PC-3 (cell line): ENCODE measurements around the gene NDUFB10. TPM values are rescaled to one million over a fixed set of nuclear protein-coding genes. Genes with fewer than 3 reads are reported as not detected.

Experiments
- ATAC-seq: fragments of 200-7000 bp; cut with Tn5 transposase; 2 replicates; pipeline ENCODE4 v1.9.1; 2020; ENCODE audit warnings: mild to moderate bottlenecking, moderate library complexity
- BruUV-seq: library from RNA; stranded (reverse); fragments of 400-500 nt; replicated peaks from 2 replicates; lab custom pipeline; 2021; lab: Mats Ljungman, UMichigan
- CTCF ChIA-PET: fragments of 300-600 bp; sonication (Branson Sonifier 250); formaldehyde crosslinking; loops from one replicate; lab custom pipeline; 2022; ENCODE audit warnings: antibody characterized with exemption; lab: Charles Lee
- POLR2A ChIA-PET: fragments of 300-600 bp; sonication (Branson Sonifier 250); formaldehyde crosslinking; loops from one replicate; lab custom pipeline; 2022; ENCODE audit warnings: antibody characterized with exemption; ENCODE audit not compliant: unreplicated experiment; lab: Charles Lee
- DNase-seq: peaks from one replicate; pipeline ENCODE4 v3.0.0-alpha.2; 2015
- H2AFZ ChIP-seq: fragments of 300-600 bp; sonication (generic); 2 replicates; pipeline ENCODE4 v1.6.0; 2016; ENCODE audit warnings: antibody characterized with exemption, low read length
- H3F3A ChIP-seq: fragments of 300-600 bp; sonication (generic); one replicate; pipeline ENCODE4 v1.6.0; 2017; ENCODE audit warnings: antibody characterized with exemption, low read length, control low read depth, mild to moderate bottlenecking; ENCODE audit not compliant: unreplicated experiment
- H3K27ac ChIP-seq: fragments of 300-600 bp; sonication (generic); 2 replicates; pipeline ENCODE4 v1.5.1; 2016; ENCODE audit warnings: mild to moderate bottlenecking, low read length
- H3K27me3 ChIP-seq: fragments of 300-600 bp; sonication (generic); 2 replicates; pipeline ENCODE4 v1.6.1; 2016; ENCODE audit warnings: low read length, mixed read lengths
- H3K36me3 ChIP-seq: fragments of 300-600 bp; sonication (generic); 2 replicates; pipeline ENCODE4 v1.6.1; 2016; ENCODE audit warnings: low read depth, mixed run types, low read length, mixed read lengths
- H3K4me1 ChIP-seq: fragments of 300-600 bp; sonication (generic); 2 replicates; pipeline ENCODE4 v1.5.1; 2016; ENCODE audit warnings: low read length; ENCODE audit not compliant: insufficient read depth
- H3K4me2 ChIP-seq: fragments of 300-600 bp; sonication (generic); 2 replicates; pipeline ENCODE4 v1.6.0; 2016; ENCODE audit warnings: low read length
- H3K4me3 ChIP-seq: fragments of 300-600 bp; sonication (generic); 2 replicates; pipeline ENCODE4 v1.5.1; 2016; ENCODE audit warnings: mild to moderate bottlenecking, low read length, mixed read lengths
- H3K79me2 ChIP-seq: fragments of 300-600 bp; sonication (generic); 2 replicates; pipeline ENCODE4 v1.6.1; 2017; ENCODE audit warnings: low read length, mixed read lengths
- H3K9ac ChIP-seq: fragments of 300-600 bp; sonication (generic); 2 replicates; pipeline ENCODE4 v1.6.0; 2016; ENCODE audit warnings: mild to moderate bottlenecking, low read length
- H3K9me2 ChIP-seq: fragments of 300-600 bp; sonication (generic); replicated peaks from 2 replicates; pipeline ENCODE4 v1.6.1; 2016; ENCODE audit warnings: mixed run types, low read length, mixed read lengths
- H3K9me3 ChIP-seq: fragments of 300-600 bp; sonication (generic); 2 replicates; pipeline ENCODE4 v1.6.1; 2016; ENCODE audit warnings: low read length, mixed read lengths
- H4K20me1 ChIP-seq: fragments of 300-600 bp; sonication (generic); 2 replicates; pipeline ENCODE4 v1.6.1; 2016; ENCODE audit warnings: low read length, mixed read lengths
- EZH2 ChIP-seq: fragments of 300-600 bp; sonication (generic); IDR thresholded peaks from one replicate; pipeline ENCODE4 v1.6.1; 2017; ENCODE audit warnings: antibody characterized with exemption, mild to moderate bottlenecking, low read length; ENCODE audit not compliant: unreplicated experiment
- EZH2phosphoT487 ChIP-seq: fragments of 300-600 bp; sonication (generic); IDR thresholded peaks from 2 replicates; pipeline ENCODE4 v1.6.1; 2018; ENCODE audit warnings: mild to moderate bottlenecking, antibody characterized with exemption, low read length, borderline replicate concordance
- intact Hi-C: fragments of 100-400 bp; cut with micrococcal nuclease; formaldehyde crosslinking; loops from 2 replicates; pipeline ENCODE4 v1.9.0; 2023
- total RNA-seq: library from RNA; depleted of rRNA; stranded (reverse); fragments of >200 nt; gene quantifications from 2 replicates; pipeline ENCODE4 v1.2.3, GENCODE V29; 2014
- TF ChIP-seq, protein P1 (sequence below): fragments of 300-600 bp; sonication (generic); conservative IDR thresholded peaks from 2 replicates; pipeline ENCODE4 v1.5.1; 2017; ENCODE audit warnings: antibody characterized with exemption, low read depth, mild to moderate bottlenecking, low read length

NDUFB10 gene
- total RNA-seq, 1 experiment from 2014 or later, result 530 TPM

DNA sequence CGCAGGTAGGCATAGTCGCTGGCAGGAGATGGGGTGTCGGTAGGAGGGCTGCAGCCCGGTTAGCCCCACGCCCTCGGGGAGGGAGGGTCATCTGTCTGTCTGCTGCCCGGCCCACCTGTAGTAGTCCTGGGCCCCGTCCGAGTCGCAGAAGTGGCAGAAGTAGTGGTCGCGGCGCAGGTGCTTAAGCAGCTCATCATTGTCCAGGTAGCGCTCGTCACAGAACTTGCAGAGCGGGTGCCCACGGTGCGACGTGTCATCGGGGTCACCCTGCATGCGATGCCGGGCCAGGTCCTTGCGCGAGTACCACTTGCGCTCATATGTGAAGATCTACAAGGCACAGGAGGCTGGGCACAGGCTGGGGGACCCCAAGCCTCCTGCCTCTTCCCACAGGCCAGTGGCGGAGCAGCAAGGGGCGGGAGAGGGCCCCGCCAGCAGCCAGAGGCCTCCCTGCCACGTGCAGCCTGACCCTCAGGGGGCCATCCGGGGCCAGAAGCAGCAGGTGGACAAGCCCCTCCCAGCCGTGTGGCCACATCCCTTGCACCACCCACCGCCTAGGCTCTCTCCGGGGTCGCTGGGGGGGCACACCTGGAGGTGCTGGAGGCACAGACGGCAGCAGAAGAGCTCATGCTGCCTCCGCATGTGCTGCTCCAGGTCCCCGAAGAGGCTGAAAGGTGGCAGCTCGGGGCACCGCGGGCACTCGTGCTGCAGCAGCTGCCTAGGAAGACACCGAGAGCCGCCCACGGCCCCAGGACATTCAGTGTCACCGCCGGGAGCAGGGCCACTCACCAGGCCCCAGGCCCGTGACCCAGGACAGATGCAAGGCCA lies 43.3 kb downstream of the NDUFB10 start:
- ChIA-PET POLR2A (no interaction called here), CTCF (no interaction called here)
- BruUV-seq, result no TSS peak
- DNase-seq, result no peak
- no peaks in the 10 kb centered on the region for H3K9me2 ChIP-seq
- intact Hi-C loops, result no loop called here
- ATAC-seq, result no peak
- no peak overlapping the region for H3K27ac ChIP-seq
- H4K20me1 ChIP-seq, result peaks cover 30% of the 10 kb centered on the region
- no peaks in the 10 kb centered on the region for H3F3A ChIP-seq
- H3K79me2 ChIP-seq, result peaks cover 46% of the 10 kb centered on the region
- no peaks in the 10 kb centered on the region for H3K27me3 ChIP-seq
- no peak overlapping the region for H3K4me3 ChIP-seq
- peaks cover 6% of the 10 kb centered on the region; the same call in 1 of the 2 replicates for H3K36me3 ChIP-seq
- no peak for TF ChIP-seq EZH2
- no peak overlapping the region for H2AFZ ChIP-seq
- H3K9me3 ChIP-seq, result no peaks in the 10 kb centered on the region
- H3K4me1 ChIP-seq, result peaks cover 9% of the 10 kb centered on the region
- no peak overlapping the region for H3K9ac ChIP-seq
- H3K4me2 ChIP-seq, result no peak overlapping the region

DNA sequence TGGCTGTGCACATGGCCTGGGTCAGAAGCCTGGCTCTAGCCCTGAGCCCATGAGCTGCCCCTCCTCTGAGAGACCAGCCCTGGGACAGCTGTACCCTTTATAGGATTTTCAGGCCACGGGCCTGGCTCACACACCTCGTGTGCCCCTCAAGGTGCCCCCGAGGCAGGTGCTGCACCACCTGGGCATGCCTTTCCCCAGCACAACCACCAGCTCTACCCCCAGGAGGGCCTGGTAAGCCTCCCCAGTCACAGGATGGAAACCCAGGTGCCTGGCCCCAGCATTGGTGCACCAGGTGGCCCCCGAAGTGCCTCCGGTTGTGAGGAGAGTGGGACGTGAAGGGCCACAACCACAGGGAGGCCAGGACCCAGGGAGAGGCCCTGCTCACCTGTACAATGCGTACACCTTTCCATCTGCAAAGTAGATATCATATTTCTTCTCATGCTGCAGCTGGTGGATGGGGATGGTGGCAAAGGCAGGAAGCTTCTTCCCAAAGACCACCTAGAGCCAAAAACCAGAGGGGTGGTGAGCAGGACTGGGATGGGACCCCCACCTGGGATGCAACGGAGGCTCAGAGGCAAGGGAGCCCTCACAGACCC lies 44.0 kb downstream of the NDUFB10 start:
- intact Hi-C loops, result no loop called here
- CTCF ChIA-PET, result interaction anchor here (1.0 kb wide), 1 partner anchor 18 kb away, joined by 3 read pairs; no protein-coding TSS in a partner anchor
- no peak overlapping the region for H3K4me2 ChIP-seq

DNA sequence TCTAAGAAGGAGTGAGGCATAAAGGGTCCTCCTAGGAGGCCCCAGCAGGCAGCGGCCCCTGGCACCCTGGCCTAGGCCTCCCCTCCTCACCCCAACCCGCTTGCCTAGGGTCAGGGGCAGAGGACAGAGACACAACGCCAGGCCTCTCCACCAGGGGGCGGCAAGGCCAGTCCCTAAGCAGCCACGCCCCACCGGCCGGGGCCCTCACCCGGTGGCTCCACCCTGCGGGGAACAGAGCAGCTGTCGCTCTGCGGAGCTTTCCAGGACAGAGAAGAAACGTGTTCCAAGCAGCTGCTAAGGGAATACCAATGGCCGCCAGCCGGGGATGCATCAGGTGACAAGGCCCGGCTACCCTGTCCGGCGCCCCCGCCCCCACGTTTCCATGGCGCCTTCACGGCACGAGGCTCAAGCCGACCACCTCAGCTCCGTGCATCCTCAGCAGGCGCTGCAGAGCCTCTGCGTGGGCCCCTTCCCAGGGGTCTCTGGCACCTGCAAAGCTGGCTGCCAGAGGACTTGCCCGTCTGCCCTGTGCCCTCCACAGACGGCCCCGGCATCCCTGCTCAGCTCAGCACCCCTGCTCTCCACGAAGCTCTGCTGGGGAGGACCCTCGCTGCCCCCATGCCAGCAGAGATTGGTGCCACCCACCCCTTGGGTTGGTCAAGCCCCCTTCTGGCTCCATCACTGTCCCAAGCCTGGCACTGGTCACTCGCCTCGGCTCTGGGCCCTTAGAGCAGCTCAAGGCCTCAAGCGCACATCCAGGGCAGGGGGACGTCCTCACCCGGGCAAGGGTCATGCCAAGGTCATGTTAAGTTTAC lies 44.7 kb downstream of the NDUFB10 start:
- Histone ChIP-seq H3K79me2 (peaks cover 60% of the 10 kb centered on the region), H3K9me2 (no peaks in the 10 kb centered on the region), H3F3A (no peaks in the 10 kb centered on the region), H3K27me3 (no peaks in the 10 kb centered on the region), H3K27ac (no peak overlapping the region), H4K20me1 (peaks cover 33% of the 10 kb centered on the region), H3K36me3 (peaks cover 6% of the 10 kb centered on the region; the same call in 1 of the 2 replicates), H3K4me3 (no peak overlapping the region), H3K4me1 (peaks cover 16% of the 10 kb centered on the region), H2AFZ (no peak overlapping the region), H3K4me2 (no peak overlapping the region), H3K9ac (no peak overlapping the region), H3K9me3 (no peaks in the 10 kb centered on the region)
- ATAC-seq (peak; percentile 65), DNase-seq (peak; percentile 80)
- intact Hi-C loops, result no loop called here
- BruUV-seq, result no TSS peak
- TF ChIP-seq EZH2phosphoT487, result no peak
- TF ChIP-seq, protein P1, sequence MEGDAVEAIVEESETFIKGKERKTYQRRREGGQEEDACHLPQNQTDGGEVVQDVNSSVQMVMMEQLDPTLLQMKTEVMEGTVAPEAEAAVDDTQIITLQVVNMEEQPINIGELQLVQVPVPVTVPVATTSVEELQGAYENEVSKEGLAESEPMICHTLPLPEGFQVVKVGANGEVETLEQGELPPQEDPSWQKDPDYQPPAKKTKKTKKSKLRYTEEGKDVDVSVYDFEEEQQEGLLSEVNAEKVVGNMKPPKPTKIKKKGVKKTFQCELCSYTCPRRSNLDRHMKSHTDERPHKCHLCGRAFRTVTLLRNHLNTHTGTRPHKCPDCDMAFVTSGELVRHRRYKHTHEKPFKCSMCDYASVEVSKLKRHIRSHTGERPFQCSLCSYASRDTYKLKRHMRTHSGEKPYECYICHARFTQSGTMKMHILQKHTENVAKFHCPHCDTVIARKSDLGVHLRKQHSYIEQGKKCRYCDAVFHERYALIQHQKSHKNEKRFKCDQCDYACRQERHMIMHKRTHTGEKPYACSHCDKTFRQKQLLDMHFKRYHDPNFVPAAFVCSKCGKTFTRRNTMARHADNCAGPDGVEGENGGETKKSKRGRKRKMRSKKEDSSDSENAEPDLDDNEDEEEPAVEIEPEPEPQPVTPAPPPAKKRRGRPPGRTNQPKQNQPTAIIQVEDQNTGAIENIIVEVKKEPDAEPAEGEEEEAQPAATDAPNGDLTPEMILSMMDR, result peak; percentile 82
- CTCF ChIA-PET, result interaction anchor here (0.6 to 1.0 kb wide), 4 partner anchors 9 to 136 kb away, joined by 3 to 4 read pairs (median 3); partner anchors contain the start of gene NHERF2
- POLR2A ChIA-PET, result no interaction called here

More for the DNA sequence above, 44.0 kb downstream of the NDUFB10 start:
- ATAC-seq (no peak), DNase-seq (no peak)
- no peak overlapping the region for H2AFZ ChIP-seq
- peaks cover 6% of the 10 kb centered on the region; the same call in 1 of the 2 replicates for H3K36me3 ChIP-seq
- peaks cover 33% of the 10 kb centered on the region for H4K20me1 ChIP-seq
- peaks cover 53% of the 10 kb centered on the region for H3K79me2 ChIP-seq
- no peaks in the 10 kb centered on the region for H3K9me3 ChIP-seq
- no peaks in the 10 kb centered on the region for H3F3A ChIP-seq
- no peak overlapping the region for H3K9ac ChIP-seq
- H3K4me3 ChIP-seq, result no peak overlapping the region
- no peaks in the 10 kb centered on the region for H3K9me2 ChIP-seq
- H3K27ac ChIP-seq, result no peak overlapping the region
- peaks cover 14% of the 10 kb centered on the region for H3K4me1 ChIP-seq
- BruUV-seq, result no TSS peak
- POLR2A ChIA-PET, result no interaction called here
- TF ChIP-seq EZH2phosphoT487 (no peak), EZH2 (no peak)
- TF ChIP-seq, protein P1, result no peak
- H3K27me3 ChIP-seq, result no peaks in the 10 kb centered on the region
